ENCODE measurements around the gene WWOX. TPM values are rescaled to one million over a fixed set of nuclear protein-coding genes. Genes with fewer than 3 reads are reported as not detected.

Gene WWOX
- total and polyA plus RNA-seq, 2 of the 13 experiments (the other 11 are each of a cell fraction or from before 2014, with no cell fraction given): 9.1 to 37.4 TPM

DNA sequence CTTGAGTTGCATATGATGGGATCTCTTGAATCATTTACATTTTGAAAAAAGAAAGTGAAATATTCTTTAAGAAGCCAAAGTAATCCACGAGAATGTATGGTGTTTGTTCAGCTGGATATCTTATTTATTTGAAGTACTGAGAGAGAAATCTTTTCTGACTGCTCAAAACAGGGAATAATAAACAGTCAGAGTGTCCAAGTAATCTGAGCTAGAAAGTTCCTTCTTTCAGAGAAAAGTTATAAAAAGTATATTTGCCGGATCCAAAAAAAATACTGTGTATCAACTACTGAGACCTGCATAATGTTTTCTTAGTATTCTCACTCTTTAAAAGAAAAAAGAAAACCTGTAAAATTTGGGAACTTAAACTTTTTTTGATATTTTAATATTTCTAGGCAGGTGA lies 350.8 kb downstream of the WWOX start:
- TF ChIP-seq HBP1 (CRISPR knock-in tag; IDR thresholded peaks at IDR 0.05; ENCODE audit: low read depth): no peak
- no peak for TF ChIP-seq KDM5A (IDR thresholded peaks at IDR 0.05; ENCODE audit: borderline replicate concordance, low read length)
- no peak for TF ChIP-seq CREBL2 (CRISPR knock-in tag; IDR thresholded peaks at IDR 0.05; ENCODE audit: borderline replicate concordance)
- no peak for TF ChIP-seq ZFYVE20 (CRISPR knock-in tag; IDR thresholded peaks at IDR 0.05; ENCODE audit: borderline replicate concordance, low read depth)
- TF ChIP-seq, protein P1, sequence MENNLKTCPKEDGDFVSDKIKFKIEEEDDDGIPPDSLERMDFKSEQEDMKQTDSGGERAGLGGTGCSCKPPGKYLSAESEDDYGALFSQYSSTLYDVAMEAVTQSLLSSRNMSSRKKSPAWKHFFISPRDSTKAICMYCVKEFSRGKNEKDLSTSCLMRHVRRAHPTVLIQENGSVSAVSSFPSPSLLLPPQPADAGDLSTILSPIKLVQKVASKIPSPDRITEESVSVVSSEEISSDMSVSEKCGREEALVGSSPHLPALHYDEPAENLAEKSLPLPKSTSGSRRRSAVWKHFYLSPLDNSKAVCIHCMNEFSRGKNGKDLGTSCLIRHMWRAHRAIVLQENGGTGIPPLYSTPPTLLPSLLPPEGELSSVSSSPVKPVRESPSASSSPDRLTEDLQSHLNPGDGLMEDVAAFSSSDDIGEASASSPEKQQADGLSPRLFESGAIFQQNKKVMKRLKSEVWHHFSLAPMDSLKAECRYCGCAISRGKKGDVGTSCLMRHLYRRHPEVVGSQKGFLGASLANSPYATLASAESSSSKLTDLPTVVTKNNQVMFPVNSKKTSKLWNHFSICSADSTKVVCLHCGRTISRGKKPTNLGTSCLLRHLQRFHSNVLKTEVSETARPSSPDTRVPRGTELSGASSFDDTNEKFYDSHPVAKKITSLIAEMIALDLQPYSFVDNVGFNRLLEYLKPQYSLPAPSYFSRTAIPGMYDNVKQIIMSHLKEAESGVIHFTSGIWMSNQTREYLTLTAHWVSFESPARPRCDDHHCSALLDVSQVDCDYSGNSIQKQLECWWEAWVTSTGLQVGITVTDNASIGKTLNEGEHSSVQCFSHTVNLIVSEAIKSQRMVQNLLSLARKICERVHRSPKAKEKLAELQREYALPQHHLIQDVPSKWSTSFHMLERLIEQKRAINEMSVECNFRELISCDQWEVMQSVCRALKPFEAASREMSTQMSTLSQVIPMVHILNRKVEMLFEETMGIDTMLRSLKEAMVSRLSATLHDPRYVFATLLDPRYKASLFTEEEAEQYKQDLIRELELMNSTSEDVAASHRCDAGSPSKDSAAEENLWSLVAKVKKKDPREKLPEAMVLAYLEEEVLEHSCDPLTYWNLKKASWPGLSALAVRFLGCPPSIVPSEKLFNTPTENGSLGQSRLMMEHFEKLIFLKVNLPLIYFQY (CRISPR knock-in tag; IDR thresholded peaks at IDR 0.05; ENCODE audit: borderline replicate concordance): no peak
- TF ChIP-seq JARID2 (CRISPR knock-in tag; IDR thresholded peaks at IDR 0.05; ENCODE audit: insufficient replicate concordance): no peak
- Histone ChIP-seq H3K27me3 (ENCODE audit: control insufficient read depth in 1 of 2, insufficient read depth in 2 of 2, low read length in 2 of 2) (no peaks in the 10 kb centered on the region), H3K4me2 (ENCODE audit: low read depth, low read length) (no peak overlapping the region), H3K4me1 (ENCODE audit: insufficient read depth, low read length) (peaks cover 10% of the 10 kb centered on the region), H3K9me3 (ENCODE audit: low read length) (no peaks in the 10 kb centered on the region), H3K36me3 (replicated peaks in 1 of 2; ENCODE audit: control insufficient read depth in 1 of 2, insufficient read depth in 2 of 2, low read length in 2 of 2) (no peaks in the 10 kb centered on the region; a peak in 1 of 5 replicates), H3K4me3 (replicated peaks in 1 of 3; ENCODE audit: insufficient read depth in 1 of 3, low read depth in 2 of 3, low read length in 3 of 3) (no peak overlapping the region), H3K79me2 (ENCODE audit: insufficient read depth, low read length) (no peaks in the 10 kb centered on the region), H4K20me1 (ENCODE audit: insufficient read depth, low read length) (no peaks in the 10 kb centered on the region), H3K27ac (ENCODE audit: extremely low read length, insufficient read depth, low read length) (no peak overlapping the region), H3K9ac (ENCODE audit: insufficient read depth, low read depth, low read length) (no peak overlapping the region), H2AFZ (ENCODE audit: low read length) (no peak overlapping the region)
- ChIA-PET CTCF (ENCODE audit: low intra/inter-chr PET ratio, low total read pairs) (no interaction called here), POLR2A (interaction anchor here (1.2 kb wide), 1 partner anchor 35 kb away, joined by 3 read pairs; no protein-coding TSS in a partner anchor)
- ATAC-seq (no peak), DNase-seq (ENCODE audit: low spot score) (no peak), FAIRE-seq (no peak)
- intact Hi-C loops (cut with micrococcal nuclease; ENCODE audit: unreplicated experiment) (no loop called here), in situ Hi-C loops (cut with HindIII; ENCODE audit: extremely low pct_ligation_motif_present, low pct_unique_long_range_greater_than_20kb) (no loop called here)
- 82% methylated on average over 2 of the region's 2 CpGs for WGBS (ENCODE audit: low lambda C conversion rate)
- no TSS peak for BruUV-seq (replicated peaks)
